ENCODE results near the gene BCS1L. TPM values are rescaled to one million over a fixed set of nuclear protein-coding genes. Genes with fewer than 3 reads are reported as not detected.

The BCS1L gene
- polyA plus RNA-seq, 1 of the 3 experiments (the other 2 are of a cell fraction), result 47.5 TPM

DNA sequence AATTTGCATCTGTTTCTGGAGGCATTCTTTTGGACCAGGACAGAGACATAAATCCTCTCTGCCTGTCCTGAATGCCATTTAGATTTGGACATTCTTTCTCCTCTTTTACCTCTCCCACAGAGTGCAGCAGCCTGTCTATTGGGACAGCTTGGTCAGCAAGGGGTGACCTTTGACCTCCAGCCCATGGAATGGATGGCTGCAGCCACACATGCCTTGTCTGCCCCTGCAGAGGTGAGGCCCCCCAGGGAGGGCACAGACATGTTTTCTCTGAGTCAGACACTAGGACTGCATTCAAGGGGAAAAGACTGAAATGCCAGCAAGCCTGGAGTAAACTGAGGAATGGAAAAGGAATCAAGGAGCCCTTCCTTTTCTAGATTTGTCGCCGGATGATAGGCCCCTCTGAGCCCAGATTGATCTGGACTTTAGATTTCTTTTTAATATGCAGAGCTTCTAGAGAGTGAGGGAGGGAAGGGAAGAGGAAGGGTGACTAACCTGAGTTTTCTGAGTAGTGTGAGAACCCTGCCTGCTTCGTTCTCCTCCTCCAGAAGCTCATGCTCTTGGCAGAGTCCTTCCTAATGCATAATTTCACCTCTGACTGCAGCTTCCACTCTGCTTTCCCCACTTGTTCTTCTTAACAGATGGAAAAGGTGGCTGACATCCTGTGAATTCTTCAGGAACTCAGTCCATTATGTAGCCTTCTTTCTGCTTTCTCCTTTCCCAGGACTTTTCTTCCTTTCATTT is 35.1 kb downstream of the BCS1L start (continued):
- no peak for TF ChIP-seq RCOR1 (IDR thresholded peaks at IDR 0.05; ENCODE audit: low read length)
- no peak for TF ChIP-seq YY1 (IDR thresholded peaks at IDR 0.05; ENCODE audit: low read depth)
- TF ChIP-seq GABPA (IDR thresholded peaks at IDR 0.05; ENCODE audit: low read depth), result no peak
- no peak for TF ChIP-seq TAF1 (IDR thresholded peaks at IDR 0.05; ENCODE audit: borderline replicate concordance, low read depth, low read length)
- TF ChIP-seq POLR2AphosphoS5 (IDR thresholded peaks at IDR 0.05; ENCODE audit: low read depth, low read length), result no peak
- no peak for TF ChIP-seq RAD21 (IDR thresholded peaks at IDR 0.05; ENCODE audit: low read length)
- TF ChIP-seq EZH2phosphoT487 (IDR thresholded peaks at IDR 0.05; ENCODE audit: borderline replicate concordance, low read depth), result no peak
- TF ChIP-seq MXI1 (IDR thresholded peaks at IDR 0.05; ENCODE audit: low read depth, low read length), result no peak

DNA sequence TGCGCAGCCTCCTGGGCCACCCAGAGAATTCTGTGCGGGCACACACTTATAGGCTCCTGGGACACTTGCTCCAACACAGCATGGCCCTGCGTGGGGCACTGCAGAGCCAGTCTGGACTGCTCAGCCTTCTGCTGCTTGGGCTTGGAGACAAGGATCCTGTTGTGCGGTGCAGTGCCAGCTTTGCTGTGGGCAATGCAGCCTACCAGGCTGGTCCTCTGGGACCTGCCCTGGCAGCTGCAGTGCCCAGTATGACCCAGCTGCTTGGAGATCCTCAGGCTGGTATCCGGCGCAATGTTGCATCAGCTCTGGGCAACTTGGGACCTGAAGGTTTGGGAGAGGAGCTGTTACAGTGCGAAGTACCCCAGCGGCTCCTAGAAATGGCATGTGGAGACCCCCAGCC is 39.4 kb downstream of the BCS1L start:
- Histone ChIP-seq H3K9me3 (no peaks in the 10 kb centered on the region), H4K20me1 (ENCODE audit: insufficient read depth) (no peaks in the 10 kb centered on the region), H3K4me2 (no peak overlapping the region), H3K36me3 (replicated peaks in 1 of 2; ENCODE audit: control insufficient read depth in 1 of 2, insufficient read depth in 2 of 2, low read length in 1 of 2) (peaks cover 24 to 57% of the 10 kb centered on the region in 2 experiments), H3K4me1 (ENCODE audit: control insufficient read depth in 1 of 2, insufficient read depth in 2 of 2, low read depth in 1 of 2, low read length in 1 of 2) (no peaks in the 10 kb centered on the region), H3K27me3 (ENCODE audit: insufficient read depth) (no peaks in the 10 kb centered on the region), H3K27ac (ENCODE audit: low read depth in 2 of 2, low read length in 1 of 2) (no peak overlapping the region), H3F3A (replicated peaks; ENCODE audit: insufficient read depth) (peaks cover 6% of the 10 kb centered on the region), H3K79me2 (ENCODE audit: insufficient read depth) (no peaks in the 10 kb centered on the region), H3K4me3 (ENCODE audit: low read depth in 2 of 2, low read length in 1 of 2) (no peak overlapping the region), H3K9me2 (no peaks in the 10 kb centered on the region), H3K9ac (no peak overlapping the region), H2AFZ (ENCODE audit: low read depth) (no peak overlapping the region)
- CTCF ChIA-PET, result interaction anchor here (1.0 to 2.3 kb wide), 4 partner anchors 12 to 293 kb away, joined by 3 to 11 read pairs (median 4); no protein-coding TSS in a partner anchor
- WGBS (ENCODE audit: low lambda C conversion rate), result 90% methylated on average over 3 of the region's 8 CpGs
- TF ChIP-seq RCOR1 (IDR thresholded peaks at IDR 0.05; ENCODE audit: low read length) (no peak), GABPA (IDR thresholded peaks at IDR 0.05; ENCODE audit: low read depth) (no peak), TEAD4 (IDR thresholded peaks at IDR 0.05; ENCODE audit: borderline replicate concordance, insufficient read depth) (no peak)
- DNase-seq, result no peak
- POLR2A ChIA-PET, result no interaction called here

DNA sequence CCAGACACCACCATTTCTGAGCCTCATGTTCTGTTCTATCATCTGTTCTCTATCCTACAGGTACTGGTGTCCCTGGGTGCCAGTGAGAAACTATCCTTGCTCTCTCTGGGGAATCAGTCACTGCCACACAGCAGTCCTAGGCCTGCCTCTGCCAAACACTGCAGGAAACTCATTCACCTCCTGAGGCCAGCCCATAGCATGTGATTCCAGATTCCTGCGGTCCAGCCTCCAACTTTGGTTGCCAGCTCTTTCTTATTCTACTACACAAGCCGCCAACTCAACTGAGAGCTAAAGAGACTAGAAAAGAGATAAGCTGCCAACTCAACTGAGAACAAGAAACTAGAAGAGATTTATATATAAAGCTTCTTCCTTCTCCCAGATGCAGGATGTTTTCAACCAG is 42.3 kb downstream of the BCS1L start:
- CTCF ChIA-PET, result interaction anchor here (1.0 to 2.3 kb wide), 4 partner anchors 9 to 150 kb away, joined by 3 to 8 read pairs (median 6); partner anchors contain the start of gene TTLL4
- WGBS (ENCODE audit: low lambda C conversion rate), result 92% methylated on average over 2 of the region's 2 CpGs

More for the DNA sequence above, 42.3 kb downstream of the BCS1L start:
- Histone ChIP-seq H3K9me3 (no peaks in the 10 kb centered on the region), H3K9me2 (no peaks in the 10 kb centered on the region), H3K4me1 (ENCODE audit: control insufficient read depth in 1 of 2, insufficient read depth in 2 of 2, low read depth in 1 of 2, low read length in 1 of 2) (no peaks in the 10 kb centered on the region), H3K27ac (ENCODE audit: low read depth in 2 of 2, low read length in 1 of 2) (no peak overlapping the region), H2AFZ (ENCODE audit: low read depth) (no peak overlapping the region), H3K79me2 (ENCODE audit: insufficient read depth) (no peaks in the 10 kb centered on the region), H3K4me2 (no peak overlapping the region), H3K9ac (no peak overlapping the region), H3K36me3 (replicated peaks in 1 of 2; ENCODE audit: control insufficient read depth in 1 of 2, insufficient read depth in 2 of 2, low read length in 1 of 2) (peaks cover 14 to 40% of the 10 kb centered on the region in 2 experiments), H3F3A (replicated peaks; ENCODE audit: insufficient read depth) (no peaks in the 10 kb centered on the region), H4K20me1 (ENCODE audit: insufficient read depth) (no peaks in the 10 kb centered on the region), H3K4me3 (ENCODE audit: low read depth in 2 of 2, low read length in 1 of 2) (no peak overlapping the region), H3K27me3 (ENCODE audit: insufficient read depth) (no peaks in the 10 kb centered on the region)
- TF ChIP-seq FOXM1 (IDR thresholded peaks at IDR 0.05; ENCODE audit: low read depth) (no peak), SMC3 (IDR thresholded peaks at IDR 0.05; ENCODE audit: low read depth, low read length) (no peak), SIN3A (IDR thresholded peaks at IDR 0.05; ENCODE audit: borderline replicate concordance, low read depth, low read length) (no peak), EP300 (IDR thresholded peaks at IDR 0.05; ENCODE audit: borderline replicate concordance in 1 of 2, low read depth in 1 of 2, low read length in 1 of 2) (no peak), NRF1 (IDR thresholded peaks at IDR 0.05; ENCODE audit: low read depth, low read length) (no peak)
- TF ChIP-seq, protein P1, sequence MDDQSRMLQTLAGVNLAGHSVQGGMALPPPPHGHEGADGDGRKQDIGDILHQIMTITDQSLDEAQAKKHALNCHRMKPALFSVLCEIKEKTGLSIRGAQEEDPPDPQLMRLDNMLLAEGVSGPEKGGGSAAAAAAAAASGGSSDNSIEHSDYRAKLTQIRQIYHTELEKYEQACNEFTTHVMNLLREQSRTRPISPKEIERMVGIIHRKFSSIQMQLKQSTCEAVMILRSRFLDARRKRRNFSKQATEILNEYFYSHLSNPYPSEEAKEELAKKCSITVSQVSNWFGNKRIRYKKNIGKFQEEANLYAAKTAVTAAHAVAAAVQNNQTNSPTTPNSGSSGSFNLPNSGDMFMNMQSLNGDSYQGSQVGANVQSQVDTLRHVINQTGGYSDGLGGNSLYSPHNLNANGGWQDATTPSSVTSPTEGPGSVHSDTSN (IDR thresholded peaks at IDR 0.05), result no peak
- DNase-seq, result no peak
- POLR2A ChIA-PET, result no interaction called here
